ENCODE measurements around the gene SPATA20.

SPATA20 gene

DNA sequence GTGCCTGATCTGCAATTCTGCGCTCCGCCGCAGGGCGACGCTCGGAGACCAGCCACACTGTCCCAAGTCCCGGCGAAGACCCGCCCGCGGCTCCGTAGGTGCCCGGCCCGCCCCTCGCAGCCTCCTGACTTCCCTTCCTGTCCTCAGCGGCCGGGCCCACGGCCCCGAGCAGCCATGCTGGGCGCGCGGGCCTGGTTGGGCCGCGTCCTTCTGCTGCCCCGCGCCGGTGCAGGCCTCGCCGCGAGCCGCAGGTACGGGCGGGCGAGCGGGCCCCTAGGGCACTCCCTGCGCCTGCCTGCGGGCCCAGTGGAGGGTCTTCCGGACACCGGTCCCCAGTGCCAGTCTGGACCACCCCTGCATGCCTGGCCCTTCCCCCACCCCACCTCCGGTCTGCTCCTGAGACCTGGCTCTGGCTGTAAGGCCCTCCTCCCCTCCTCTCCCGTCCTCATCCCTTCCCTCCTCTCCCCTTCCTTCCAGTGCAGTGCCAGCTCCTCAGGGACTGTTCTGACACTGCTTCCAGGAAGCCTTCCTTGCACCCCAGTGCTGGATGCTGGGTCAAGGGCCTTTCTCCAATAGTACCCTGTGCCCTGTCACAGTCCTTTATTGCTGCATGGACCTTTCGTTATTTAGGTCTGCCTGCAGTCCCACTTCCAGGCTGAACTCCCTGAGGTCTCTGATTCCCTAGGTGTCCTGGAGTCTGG is at the start of gene SPATA20:
TSS of gene SPATA20 (plus strand) at position 140 of the 701 bp plus-strand sequence. CDS start at position 175, 35 bp downstream.
- peak; percentile 91 for DNase-seq

DNA sequence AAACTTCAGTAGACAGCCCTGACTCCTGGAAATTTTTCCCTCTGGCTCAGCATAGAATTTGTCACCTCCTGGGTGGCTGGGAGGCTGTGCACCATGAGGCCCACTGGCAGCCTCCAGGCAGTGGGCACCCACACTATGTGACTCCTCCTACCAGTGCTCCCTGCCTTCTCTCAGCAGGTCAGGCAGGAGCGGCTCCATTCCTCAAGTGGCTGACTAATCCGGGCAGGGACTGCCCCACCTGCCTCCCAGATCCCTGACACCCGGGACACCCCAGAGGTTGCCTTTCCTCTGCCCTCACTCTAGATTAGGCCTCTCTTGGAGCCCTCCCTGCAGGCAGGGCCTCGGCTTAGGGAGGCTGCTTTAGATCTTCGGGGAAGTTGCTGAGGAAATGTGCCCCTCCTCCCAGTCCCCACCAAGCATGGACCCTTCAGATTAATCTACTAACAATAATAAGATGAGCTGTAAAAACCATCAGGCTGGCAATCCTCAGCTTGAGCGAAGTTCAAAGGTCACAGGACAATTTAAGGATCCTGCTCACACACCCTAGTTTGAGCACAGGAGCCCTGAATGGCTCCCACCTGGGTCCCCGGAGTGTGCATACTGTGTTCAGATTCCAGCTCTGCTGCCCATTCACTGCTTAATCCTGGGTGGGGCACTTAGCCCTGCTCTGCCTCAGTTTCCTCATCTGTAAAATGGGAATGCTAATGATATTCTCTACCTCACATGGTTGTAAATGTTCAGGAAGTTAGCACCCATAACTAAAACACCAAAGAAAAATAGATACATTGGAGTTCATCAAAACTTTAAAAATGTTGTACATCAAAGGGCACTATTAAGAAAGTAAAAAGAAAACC is 48.7 kb upstream of the SPATA20 start:
- no peak for DNase-seq

DNA sequence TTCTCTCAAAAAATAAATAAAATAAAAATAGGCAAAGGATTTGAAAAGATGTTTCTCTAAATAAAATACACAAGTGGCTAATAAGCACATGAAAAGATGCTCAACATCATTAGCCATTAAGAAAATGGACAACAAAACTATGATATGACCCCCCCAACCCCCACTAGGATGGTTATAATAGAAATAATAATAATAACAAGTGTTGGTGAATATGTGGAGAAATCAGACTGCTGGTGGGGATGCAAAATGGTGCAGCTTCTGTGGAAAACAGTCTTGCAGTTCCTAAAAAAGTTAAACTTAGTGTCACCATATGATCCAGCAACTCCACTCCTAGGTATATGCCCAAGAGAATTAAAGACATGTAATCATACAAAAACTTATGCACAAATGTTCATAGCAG is 47.7 kb upstream of the SPATA20 start:
- DNase-seq, result no peak

DNA sequence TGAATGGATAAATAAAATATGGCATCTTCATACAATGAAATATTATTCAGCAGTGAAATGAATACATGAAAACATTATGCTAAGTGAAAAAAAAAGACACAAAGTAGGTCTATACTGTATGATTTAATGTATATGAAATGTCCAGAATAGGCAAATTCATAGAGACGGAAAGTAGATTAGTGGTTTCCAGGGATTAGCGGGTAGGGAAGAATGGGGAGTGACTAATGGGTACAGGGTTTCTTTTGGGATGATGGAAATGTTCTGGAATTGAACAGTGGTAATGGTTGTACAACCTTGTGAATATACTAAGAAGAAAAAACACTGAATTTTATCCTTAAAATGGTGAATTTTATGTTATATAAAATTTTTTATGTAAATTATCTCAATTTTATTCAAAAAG is 47.3 kb upstream of the SPATA20 start:
- DNase-seq, result no peak

DNA sequence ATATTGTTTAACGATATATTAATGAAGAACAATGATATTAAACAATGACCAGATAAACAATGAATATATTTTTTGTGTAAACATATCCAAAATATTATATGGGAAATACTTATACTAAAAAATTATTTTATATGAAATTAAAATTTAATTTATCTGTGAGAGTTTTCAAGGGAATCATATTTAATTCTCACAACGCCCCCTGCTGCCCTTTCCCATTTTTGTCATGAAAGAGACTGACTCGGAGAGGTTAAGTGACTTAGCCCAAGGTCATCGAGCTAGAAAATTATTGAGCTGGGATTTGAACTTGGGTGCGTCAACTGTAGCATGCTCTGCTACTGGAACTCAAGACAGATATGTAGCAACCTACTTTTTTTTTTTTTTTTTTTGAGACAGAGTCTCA is 45.9 kb upstream of the SPATA20 start:
- peak; percentile 65 for DNase-seq

DNA sequence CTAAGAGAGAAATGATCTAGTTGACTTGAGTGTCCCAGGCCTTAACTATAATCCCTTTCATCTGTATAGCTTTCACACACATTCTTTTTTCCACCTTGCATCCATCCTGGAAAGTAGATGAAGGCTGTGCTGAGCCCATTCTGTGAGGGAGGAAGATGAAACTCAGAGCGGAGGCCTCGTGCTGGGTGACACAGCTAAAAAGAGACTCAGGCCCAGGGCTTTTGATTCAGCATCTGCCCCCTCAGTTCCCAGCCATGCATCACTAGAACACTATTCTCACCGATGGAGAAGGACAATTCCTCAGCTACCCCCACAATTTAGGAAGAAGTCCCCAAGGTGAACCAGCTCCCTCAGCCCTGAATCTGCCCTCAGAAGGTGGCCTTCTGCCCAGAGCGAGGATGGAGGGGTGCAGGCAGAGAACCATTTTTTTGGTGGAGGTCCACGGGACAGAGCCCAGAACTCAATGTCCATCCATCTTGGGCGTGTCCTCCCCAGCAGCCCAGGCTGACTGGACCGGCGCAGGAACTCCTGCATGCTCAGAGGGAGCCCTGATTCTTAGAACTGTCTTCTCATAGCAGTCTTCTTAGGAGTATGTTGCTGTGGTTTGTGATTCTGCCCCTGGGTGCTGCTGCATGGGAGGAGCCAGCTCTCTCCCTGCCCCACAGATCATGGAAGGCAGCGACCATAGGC is 44.5 kb upstream of the SPATA20 start:
- DNase-seq, result no peak

DNA sequence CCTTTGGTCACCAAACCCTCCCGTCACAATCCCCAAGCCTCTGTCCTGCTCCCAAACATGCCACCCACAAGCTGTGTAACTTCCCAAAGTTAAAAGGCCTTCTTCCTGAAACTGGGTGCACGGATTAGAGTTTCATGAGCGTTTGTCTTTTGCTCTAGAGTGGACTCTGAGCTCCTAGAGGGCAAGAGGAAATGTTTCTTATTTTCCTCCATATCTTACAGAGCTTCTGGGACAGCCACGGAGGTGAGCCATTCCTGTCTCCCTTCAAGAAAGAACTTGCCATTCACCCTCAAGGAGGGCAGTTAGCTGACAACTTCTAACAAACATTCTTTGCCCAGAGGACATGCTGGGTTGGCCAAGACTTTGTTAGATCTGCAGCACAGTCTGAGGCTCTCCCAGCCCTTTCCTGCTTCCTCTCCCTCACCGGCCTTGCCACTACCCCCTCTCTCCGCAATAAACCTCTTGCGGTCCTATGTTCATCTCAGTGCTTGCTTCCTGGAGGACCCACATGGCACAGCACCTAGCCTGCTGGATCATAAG is 41.3 kb upstream of the SPATA20 start:
- no peak for DNase-seq

DNA sequence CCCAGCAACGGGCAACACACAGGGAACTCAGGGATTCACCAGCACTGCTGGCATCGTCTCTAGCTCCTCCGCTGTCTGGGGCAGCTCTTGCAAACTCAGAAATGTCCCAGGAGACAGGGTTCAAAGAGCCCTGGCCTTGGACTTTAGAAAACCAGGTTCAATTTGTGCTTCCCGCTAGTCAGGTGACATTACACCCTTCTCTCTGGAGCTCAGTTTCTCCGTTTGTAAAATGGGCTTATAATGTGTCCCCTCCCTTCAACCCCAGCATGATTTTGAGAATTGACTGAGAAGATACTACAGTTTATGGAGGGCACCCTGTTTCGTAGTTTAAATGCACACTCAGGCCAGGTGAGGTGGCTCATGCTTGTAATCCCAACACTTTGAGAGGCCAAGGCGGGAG is 40.7 kb upstream of the SPATA20 start:
- DNase-seq, result no peak

DNA sequence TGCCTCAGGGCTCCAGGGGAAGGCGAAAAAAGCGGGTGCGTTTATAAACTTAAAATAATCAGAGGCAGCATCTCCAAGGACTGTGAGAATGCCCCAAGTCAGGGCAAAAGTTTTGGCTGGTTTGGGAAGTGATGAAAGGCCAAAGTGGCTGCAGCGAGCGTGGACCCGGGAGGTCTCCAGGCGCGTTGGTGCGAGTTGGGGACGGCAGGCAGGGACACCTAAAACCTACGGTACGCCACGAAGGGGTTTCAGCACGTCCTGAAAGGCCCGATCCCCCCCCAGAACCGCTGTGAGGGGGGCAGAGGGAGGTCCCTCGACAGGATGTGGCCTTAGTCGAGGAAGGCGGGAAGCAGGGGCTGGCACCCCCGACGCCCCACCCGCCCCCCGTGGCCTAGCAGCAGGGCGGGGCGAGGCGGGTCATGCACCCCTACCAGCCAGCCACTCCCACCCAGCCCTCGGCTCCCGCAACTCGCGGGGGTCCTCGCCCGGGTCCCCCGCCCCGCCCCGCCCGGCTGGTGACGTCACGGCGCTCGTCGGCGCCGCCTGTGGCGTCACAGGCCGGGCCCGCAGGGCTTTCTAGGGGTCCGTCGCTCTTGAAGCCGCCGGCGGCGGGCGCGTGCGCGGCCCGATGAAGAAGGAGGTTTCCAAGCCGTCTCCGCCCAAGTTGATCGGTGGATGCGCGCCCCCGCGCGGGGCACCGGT is 39.0 kb upstream of the SPATA20 start, which contains the start of gene MYCBPAP:
TSS of gene MYCBPAP (plus strand) at position 569 of the 702 bp plus-strand sequence. CDS start 236 bp downstream, outside the sequence.
- peak; percentile 90 for DNase-seq

DNA sequence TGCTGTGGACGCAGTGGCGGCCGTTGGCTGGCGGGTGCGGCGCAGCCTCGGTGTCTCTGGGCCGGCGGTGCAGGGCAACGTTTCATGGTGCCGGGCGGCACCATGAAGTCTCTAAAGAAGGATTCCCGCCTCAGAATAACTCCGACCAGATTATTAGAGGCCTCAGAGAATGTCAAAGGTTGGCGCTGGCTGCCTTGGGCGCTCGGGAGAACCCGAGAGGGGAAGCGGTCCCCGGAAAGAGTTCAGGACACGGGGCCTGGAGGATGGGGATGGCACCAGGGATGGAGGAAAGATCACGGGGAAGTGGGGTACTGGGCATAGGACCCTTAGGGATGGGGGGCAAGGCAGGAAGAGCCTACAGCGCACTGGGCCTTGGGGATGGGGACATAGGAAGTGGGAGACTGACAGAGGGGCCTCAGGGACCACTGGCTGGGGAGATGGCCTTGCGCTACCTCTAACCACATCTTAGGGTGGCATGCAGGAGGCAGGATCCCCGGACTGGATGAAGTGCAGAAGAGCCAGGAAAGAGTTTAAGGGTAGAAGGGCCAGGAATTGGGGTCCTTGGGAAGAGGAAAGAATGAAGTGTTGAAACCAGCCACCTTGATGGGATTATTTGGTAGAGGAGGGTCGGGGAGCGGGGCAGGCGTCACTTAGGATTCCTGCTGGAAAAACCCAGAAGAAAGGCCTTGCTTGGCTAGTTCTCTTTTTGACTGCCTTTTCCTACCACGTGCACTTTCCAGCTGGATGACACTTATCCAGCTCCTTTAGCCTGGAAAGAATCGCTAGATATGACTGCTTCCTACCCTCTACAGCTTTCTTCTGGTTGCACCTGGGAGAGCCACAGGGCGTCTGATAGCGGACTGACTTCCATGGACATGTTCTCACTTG is 38.2 kb upstream of the SPATA20 start:
- no peak for DNase-seq

DNA sequence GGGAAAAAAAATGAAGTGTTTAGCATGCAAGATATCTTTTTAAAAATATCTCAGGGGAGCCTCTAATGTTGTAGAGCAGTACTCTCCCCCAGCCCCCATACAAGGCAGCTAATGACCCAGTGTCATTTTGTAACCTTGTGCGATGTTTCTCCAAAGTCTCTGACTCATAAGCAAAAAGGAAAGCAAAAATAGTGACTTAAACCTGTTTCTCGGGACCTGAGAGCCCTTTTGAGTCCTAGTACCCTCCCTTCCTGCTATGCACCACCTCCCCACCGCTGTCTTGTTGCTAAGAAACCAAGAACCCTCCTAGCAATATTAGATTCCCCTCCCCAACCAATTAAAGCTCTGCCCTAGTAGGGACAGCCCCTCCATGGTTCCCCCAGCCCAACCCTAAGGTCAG is 35.9 kb upstream of the SPATA20 start:
- peak; percentile 69 for DNase-seq

DNA sequence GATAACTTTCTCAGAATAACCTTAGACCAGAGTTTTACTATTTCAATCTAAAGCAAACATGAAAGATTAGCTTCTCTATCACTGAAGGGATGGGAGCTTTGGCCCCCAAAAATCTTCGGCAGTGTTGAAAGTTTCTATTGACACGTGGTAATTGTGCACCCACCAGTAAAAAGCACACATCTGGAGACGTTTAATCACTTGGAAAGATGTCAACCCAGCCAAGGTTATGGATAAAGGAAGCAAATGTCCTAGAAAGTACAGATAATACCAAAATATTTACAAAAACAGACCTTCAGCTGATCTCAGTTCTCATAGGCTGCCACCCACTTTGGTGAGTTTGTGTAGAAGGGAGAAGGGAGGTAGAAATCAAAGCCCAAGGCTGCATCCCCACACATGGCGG is 33.5 kb upstream of the SPATA20 start:
- DNase-seq, result no peak

DNA sequence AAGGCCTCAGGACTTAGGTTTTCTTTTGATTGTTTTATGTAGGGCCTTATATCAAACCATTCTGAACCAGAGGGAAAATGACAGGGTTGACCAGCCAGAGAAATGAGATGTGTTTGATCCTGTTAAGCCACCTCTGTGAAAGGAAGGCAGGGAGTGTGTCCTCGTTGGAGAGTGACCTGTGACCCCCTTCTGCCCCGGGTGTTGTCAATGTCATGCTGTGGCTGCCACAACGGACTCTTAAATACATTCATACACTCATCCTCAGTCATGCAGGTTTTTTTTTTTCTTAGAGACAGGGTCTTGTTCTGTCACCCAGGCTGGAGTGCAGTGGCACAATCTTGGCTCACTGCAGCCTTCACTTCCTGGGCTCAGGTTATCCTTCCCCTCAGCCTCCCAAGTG is 32.6 kb upstream of the SPATA20 start:
- DNase-seq, result no peak

DNA sequence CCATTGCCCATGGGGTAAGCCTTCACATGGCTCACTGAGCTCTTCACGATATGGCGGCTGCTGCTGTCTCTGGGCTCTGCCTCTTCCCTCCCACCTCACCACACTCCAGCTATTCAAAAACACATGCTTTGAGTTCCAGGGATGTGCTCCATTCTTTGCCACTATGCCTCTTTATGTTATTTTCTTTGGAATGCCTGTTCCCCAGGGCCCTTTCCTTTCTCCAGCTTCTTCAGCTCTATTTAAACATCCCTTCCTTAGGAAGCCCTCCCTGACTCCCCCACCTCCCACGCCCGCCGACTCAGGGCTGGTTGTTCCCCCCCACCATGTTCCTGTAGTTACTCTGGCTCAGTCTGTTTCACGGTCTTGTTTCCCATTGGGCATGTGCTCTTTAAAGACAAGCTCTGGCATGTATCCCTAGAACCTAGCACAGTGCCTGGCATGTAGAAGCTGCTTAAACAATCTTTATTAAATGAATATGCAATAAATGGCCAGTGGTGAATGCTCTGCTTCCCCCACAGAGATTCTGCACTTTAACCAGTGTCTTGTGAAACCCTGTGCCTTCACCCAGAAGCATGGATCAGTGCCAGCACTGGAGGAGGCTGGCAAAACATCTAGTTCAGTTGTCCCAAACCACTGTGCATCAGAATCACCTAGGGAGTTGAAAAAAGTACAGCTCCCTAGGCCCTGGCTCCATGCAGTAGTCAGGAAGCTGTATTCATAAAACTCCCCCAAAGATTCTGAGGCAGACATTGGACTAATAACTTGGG is 31.9 kb upstream of the SPATA20 start:
- no peak for DNase-seq

DNA sequence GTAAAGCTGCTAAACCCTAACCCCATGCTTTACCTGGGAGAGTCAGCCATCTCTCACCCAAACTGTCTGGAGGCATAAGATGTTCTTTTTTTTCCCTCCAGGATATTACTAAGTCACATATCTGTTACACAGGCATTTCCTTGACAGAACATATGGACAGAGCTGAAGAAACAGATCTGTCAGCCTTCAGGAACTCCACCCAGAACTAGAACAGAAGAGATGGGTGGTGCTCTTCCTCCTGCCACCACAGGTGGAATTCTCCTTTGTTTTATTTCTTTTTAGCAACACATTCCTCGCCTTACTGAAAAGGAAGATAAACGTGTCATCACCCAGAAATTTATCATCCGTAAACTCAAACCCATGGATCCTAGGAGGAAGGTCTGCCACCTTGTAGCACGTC is 30.0 kb upstream of the SPATA20 start:
- no peak for DNase-seq

DNA sequence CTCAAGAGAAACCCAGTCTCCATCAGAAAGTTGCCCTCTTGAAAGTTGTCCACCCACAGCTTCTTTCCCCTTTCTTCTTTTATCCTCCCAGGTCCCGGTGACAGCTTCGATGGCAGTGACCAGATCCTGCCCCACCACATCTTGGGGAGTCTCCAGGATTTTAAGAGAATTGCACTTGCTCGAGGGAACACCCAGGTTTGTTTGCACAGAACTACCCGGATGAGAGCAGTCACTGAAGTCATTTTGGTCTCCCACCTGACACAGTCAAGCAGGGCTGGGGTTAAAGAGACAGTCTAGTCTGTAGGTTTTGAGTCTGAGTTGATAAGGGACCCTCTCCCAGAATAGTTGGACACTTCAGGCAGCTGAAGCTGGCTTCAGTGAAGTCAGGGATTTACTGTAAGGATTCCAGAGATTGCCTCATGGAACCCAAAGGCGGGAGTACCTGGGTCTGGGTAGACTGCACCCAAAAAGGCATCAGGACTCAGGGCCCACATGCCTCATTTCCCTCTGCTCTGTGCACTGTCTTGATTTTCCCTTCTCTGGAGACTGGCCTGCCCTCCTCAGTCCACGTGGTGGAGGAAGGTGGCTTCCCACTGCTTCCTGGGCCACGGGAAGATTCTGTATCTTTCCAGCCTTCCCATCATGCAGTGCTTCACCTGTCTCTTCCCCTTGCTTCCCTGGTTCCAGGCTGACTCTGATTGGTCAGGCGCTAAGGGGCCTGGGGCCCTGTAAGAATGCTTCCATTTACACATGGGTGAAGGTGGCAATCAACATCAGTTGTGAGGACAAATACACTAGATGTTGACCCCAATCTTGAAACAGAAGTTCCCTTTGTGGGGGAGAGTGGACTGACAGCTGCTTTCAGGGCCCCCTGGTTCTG is 29.2 kb upstream of the SPATA20 start:
- DNase-seq, result no peak

DNA sequence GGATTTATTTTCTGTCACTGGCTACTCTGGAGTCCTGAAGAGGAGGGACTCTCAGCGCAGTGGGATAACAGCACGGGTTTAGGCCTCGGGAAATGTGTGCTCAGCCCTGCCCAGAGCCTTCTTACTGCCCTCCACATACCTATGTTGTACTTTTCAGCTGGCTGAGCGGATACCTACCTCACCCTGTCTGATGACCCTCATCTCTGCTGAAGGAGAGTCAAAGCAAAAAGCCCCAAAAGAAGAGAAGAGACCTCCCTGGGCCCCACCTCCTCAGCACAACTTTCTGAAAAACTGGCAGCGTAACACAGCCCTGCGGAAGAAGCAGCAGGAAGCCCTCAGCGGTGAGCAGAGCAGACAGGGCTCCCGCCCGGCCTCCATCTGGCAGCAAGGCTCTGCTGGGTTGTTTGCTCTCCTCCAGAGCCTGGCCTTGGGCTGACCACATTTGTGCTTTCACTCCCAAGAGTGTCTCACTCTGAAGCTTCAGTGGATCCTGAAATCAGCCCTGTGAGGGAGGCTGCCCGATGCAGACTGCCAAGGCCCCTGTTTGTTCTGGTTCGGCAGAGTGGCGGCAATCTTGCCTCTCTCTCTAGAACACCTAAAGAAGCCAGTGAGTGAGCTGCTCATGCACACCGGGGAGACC is 28.5 kb upstream of the SPATA20 start:
- DNase-seq, result no peak

DNA sequence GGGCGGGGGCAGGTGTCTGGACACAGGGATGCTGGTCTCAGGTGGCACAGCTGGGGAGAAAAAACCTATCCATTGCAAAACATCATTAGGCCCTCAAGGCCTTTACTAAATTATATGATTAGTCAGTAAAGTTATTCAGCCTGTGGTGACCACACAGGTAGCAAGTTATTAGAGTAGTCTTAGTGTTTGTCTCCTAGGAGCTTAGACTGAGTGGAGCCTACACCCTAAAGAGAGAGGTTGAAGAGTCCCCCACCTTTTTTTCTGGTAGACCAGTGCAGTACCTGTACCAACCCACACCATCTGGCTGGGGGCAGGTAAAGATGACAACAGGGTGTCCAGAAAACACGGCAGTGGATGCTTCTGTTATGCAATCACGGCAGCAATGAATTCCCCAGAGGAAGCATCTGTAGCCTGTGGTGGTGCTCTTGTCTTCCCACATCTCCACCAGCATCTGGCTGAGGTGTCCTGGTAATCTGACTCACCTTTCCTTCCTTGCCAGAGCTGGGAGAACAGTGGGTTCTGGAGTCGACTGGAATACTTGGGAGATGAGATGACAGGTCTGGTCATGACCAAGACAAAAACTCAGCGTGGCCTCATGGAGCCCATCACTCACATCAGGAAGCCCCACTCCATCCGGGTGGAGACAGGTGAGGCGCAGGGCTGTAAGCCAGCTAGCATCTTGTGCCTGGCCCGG is 27.7 kb upstream of the SPATA20 start:
- no peak for DNase-seq

DNA sequence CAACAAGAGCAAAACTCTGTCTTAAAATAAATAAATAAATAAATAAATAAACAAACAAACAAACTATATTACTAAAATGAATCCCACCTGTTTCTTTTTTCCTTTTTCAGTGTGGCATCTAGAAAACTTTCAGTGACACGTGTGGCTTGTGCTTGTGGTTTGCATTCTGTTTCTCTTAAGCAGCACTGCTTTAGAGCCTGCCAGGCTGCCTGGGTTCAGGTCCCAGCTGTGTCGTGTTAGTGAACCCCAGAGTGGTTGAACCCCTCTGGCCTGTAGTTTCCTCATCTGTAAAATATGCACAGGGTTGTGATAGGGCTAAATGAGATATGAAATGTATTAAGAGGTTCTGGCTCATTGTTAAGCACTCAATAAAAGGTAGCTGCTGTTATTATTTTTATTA is 26.5 kb upstream of the SPATA20 start:
- DNase-seq, result no peak

Data from stimulated activated CD8-positive, alpha-beta memory T cell treated with anti-CD3 and anti-CD28 coated beads, Interleukin-4, amount 100 ng/mL, for 48 hours (primary cell).